RPMI8226 (cell line): ENCODE results near the gene HMCN2.

Experiments used
- DNase-seq: peaks from one replicate; pipeline ENCODE4 v3.0.0-alpha.2; 2015

Gene HMCN2

GRCh38 chr9:130292106-130292505 is 26.5 kb downstream of the HMCN2 start:
- DNase-seq, result no peak

DNA sequence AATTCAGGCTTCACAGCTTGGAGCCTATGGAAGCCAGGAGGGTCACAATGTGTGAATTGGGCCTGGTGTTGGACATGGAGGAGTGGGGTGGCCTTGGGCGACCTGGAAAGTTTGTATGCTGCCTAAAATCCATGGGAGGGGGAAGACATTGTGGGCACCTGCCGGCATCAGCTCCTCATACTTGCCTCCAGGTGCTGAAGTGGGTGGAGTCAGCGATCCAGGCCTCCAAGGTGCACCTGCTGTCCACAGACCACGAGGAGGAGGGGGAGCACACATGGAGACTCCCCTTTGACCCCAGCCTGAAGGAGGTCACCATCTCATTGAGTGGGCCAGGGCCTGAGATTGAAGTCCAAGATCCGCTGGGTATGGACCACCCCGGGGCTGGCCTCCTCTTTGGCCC is 29.1 kb downstream of the HMCN2 start:
- no peak for DNase-seq

DNA sequence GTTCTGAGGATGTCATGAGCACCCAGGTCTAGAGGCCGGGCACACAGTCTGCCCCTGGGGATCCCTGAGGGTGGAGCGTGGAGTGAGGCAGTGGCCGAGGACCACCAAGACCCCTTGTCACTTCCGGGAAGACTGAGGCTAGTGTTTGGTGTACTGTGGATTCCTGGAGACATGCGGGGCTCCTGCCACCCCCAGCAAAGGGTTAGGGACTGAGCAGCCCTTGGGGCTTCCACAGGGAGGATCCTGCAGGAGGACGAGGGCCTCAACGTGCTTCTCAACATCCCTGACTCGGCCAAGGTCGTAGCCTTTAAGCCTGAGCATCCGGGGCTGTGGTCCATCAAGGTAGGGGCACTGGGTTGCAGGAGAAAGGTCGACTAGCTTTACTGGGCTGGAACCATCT is 29.9 kb downstream of the HMCN2 start:
- DNase-seq, result no peak

GRCh38 chr9:130295945-130296782 is 30.6 kb downstream of the HMCN2 start:
- no peak for DNase-seq

DNA sequence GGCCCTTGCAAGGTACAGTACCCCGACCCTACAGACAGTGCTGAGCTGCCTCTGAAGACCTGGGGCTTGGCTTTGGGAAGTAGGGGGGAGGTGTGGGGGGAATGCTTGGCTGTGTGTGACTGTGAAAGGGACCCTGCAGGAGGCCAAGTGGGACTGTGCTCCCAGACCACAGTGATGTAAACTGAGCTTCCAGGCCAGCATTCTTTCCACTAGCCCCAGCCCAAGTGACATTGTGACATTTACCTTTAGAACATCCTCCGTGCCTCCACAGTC is 31.2 kb downstream of the HMCN2 start:
- DNase-seq, result no peak

DNA sequence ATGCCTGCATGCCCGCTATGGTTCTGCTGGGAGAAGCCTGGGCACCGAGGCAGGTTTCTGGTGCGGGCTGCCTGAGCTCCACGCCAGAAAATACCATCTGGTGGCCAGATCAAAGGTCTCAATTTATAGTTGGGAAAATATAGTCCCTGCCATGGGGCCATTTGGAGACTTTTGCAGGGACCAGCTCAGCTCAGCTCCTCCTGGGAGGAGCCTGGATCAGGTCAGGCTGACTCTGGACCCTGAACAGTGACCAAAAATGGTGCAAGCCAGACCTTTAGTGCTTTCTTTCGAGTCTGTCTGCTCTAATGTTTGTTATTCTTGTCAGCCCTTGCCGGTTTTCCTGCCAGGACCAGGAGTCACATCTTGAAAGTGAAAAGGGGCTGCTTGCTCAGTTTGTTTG is 31.8 kb downstream of the HMCN2 start:
- DNase-seq, result no peak

- peak; percentile 56 for DNase-seq
Measured at GRCh38 chr9:130298662-130299279, 33.2 kb downstream of the HMCN2 start.

DNA sequence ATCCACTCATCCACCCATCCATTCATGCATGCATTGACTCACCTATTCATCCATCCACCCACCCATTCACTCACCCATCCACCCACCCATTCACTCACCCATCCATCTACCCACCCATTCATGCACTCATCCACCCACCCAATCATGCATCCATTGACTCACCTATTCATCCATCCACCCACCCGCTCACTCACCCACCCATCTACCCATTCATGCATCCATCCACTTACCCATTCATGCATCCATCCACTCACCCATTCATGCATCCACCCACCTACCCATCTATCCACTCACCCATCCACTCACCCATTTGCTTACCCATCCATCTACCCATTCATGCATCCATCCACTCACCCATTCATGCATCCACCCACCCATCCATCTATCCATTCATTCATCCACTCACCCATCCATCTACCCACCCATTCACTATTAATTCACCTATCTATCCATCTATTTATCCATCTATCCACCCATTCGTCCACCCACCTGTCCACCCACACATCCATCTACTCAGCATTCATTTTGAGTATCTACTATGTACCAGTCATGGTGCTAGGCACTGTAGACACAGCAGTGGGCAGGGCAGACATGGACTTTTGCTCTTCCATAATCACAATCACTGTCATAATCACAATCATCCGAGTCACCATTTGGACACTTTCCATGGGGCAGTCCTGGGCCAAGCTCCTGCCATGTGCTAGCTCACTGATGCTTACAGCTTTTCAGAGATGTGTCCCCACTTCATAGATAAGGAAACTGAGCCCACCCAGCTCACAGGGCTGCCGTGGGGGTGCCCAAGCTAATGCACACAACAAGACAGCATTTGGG is 34.4 kb downstream of the HMCN2 start:
- DNase-seq, result no peak

DNA sequence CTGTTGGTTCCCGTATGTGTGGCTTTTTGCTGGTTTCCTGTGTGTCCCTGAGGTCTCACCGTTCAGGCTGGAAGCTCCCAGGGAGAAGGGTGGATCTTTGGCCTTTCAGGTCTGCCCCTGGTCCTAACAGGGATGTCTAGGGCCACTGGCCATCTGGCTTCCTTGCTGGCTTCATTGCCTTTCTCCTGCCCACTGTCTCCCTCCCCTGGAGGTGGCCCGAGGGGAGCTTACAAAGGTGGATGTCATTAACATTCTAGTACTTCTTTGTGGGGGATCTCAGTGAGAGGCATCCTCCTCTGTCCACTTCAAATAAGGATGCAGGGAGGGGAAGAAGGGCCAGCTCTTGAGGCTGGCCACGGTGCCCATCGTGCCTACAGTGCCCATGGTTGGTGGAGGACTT is 35.2 kb downstream of the HMCN2 start:
- DNase-seq, result no peak

DNA sequence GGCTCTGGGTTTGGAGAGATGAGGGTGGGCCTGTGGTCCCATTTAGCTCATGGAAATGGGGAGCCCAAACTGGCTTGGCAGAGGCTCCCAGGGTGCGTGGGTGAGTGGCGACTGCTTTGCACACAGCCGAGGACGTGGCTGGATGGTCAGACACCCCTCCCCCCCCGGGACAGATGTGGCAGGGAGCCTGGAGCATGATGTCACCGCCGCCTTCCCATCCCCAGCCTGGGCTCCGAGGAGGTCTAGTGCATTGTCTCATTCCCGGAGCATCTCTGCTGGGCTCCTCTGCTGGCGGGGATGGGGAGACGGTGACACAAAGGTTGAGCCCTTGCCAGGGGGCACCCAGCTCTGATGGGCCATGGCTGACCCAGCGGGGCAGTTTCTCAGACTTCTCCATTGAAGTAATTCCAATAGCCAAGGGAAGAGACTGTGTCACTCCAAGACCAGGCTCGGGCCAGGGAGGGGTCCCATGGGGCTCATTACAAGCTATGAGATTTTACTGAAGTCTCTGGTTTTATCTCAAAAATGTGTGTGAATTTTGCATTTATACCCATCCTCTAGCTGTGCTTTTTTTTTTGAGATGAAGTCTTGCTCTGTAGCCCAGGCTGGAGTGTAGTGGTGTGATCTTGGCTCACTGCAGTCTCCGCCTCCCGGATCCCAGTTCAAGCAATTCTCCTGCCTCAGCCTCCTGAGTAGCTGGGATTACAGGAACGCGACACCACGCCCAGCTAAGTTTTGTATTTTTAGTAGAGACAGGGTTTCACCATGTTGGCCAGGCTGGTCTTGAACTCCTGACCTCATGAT is 36.1 kb downstream of the HMCN2 start:
- DNase-seq, result no peak

GRCh38 chr9:130302785-130303612 is 37.4 kb downstream of the HMCN2 start:
- no peak for DNase-seq

GRCh38 chr9:130303613-130304055 is 38.1 kb downstream of the HMCN2 start:
- no peak for DNase-seq

- peak; percentile 38 for DNase-seq
Measured at GRCh38 chr9:130304116-130304515, 38.6 kb downstream of the HMCN2 start.

DNA sequence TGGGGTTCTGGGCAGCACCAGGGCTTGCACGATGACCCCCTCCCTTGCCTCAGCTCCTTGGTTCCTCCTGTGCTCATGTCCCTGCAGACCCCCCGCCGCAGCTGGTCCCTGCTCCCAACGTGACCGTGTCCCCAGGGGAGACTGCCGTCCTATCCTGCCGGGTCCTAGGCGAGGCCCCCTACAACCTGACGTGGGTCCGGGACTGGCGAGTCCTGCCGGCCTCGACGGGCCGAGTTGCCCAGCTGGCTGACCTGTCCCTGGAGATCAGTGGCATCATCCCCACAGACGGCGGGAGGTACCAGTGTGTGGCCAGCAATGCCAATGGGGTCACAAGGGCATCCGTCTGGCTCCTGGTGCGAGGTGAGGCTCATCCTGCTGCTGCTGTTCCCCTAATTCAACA is 39.1 kb downstream of the HMCN2 start:
- no peak for DNase-seq

GRCh38 chr9:130305381-130305780 is 39.8 kb downstream of the HMCN2 start:
- DNase-seq, result peak; percentile 50

DNA sequence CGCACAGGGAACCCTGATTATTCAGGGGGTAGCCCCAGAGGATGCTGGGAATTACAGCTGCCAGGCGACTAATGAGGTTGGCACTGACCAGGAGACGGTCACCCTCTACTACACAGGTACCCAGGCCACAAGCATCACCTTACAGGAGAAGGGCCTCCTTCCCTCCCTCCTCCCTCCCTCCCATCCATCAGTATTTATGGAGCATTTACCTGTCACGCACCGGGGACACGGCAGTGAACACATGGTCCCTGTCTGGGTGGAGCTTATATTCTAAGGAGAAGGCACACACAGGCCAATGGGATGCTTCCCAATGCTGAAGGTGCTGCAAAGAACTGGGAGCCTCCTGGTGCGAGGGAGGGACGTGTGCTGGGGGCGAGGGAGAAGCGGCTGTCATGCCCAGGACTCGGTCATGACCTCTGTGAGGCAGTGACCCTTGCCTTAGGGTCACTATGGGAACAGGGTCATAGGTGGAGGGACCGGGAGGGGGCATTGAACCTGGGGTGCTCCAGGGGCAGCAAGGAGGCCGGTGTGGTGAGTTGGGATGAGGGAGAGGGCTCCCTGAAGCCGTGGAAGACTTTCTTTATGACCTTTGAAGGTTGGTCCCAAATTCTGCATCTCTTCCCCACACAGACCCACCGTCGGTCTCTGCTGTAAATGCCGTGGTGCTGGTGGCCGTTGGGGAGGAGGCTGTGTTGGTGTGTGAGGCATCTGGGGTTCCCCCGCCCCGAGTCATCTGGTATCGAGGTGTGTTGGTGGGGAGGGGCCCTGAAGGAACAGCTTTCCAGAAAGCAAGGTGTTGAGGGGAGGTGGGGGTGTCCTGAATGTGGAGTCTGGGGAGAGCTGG is 41.5 kb downstream of the HMCN2 start:
- DNase-seq, result no peak

DNA sequence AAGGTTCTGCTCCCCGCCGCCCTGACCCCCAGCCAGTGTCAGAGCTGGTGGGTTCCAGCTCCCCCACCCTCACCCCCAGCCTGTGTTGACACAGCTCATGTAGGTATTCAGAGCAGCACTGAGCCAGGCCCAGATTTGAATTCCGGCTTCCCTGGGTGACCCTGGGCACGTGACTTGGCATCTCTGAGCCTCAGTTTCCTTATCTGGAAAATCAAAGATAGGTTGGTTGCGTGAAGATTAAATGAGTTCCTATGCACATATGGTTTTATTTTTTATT is 42.0 kb downstream of the HMCN2 start:
- DNase-seq, result no peak

DNA sequence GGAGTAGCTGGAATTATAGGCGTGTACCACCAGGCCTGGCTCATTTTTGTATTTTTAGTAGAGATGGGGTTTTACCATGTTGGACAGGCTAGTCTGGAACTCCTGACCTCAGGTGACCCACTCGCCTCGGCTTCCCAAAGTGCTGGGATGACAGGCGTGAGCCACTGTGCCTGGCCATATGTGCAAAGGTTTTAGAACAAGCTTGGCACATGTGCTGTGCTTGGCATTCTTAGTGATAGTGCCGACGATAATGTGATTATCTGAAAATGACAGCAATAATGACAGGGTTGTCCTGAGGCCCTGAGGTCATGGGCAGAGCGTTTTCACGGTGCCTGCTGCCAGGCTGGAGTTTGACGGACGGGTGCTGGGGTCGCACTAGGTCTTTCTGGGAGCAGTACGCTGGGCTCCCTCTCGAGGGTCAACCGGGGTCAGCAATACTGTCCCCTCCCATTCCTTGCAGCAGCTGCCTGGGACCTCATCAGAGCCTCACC is 42.6 kb downstream of the HMCN2 start:
- no peak for DNase-seq

DNA sequence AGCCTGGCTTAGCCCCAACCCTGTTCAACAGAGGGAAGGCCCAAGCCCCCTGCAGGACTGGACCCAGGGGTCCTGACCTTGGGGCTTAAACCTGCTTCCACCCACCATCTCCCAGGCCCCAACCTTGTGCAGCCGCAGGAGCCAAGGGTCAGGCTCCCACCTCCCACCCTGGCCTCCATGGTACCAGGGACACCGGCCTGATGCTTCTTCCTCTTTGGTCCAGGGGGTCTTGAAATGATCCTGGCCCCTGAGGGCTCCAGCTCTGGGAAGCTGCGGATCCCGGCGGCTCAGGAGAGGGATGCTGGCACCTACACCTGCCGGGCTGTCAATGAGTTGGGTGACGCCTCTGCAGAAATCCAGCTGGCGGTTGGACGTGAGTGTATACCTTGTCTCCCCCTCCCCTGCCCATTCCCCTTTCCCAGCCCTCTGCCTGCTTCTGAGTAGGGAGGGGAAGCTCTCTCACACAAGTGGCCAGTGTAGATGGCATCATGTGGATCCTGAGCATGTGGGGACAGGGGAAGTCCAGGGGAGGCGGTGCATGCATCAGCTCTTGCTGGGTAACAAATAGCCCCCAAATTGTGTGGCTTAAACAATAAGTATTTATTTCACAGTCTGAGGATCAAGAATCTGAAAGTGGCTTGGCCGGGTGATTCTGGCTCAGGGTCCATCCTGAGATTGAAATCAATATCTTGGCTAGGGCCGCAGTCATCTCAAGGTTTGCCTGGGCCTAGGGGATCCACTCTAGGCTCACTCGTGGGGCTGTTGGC is 44.3 kb downstream of the HMCN2 start:
- DNase-seq, result no peak

- DNase-seq, result no peak
Measured at GRCh38 chr9:130310456-130310855, 44.9 kb downstream of the HMCN2 start.
